ENCODE results near the gene OR2A7.
"Not testable (repeated sequence)": the region's sequence is repeated elsewhere in the genome, so short reads cannot be mapped to it uniquely, and the experiment has no call there.

DNA sequence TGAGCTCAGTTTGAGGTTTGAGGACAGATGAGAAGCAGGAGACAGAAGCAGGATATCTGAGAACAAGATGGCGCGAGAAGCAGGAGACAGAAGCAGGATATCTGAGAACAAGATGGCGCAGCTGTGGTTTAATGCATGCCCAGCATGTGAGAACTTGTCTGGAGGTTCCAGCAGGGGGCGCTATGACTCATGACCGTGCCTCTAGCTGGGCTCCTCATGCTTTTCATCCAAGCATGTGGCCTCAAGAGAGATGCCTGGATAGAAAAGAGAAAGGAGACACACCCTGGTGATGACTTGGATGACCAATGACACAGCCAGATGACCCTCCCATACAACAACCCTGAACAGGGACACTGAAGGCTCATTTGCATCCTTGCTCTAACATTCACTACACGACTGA lies 15.4 kb upstream of the OR2A7 start:
- TF ChIP-seq, protein P1, sequence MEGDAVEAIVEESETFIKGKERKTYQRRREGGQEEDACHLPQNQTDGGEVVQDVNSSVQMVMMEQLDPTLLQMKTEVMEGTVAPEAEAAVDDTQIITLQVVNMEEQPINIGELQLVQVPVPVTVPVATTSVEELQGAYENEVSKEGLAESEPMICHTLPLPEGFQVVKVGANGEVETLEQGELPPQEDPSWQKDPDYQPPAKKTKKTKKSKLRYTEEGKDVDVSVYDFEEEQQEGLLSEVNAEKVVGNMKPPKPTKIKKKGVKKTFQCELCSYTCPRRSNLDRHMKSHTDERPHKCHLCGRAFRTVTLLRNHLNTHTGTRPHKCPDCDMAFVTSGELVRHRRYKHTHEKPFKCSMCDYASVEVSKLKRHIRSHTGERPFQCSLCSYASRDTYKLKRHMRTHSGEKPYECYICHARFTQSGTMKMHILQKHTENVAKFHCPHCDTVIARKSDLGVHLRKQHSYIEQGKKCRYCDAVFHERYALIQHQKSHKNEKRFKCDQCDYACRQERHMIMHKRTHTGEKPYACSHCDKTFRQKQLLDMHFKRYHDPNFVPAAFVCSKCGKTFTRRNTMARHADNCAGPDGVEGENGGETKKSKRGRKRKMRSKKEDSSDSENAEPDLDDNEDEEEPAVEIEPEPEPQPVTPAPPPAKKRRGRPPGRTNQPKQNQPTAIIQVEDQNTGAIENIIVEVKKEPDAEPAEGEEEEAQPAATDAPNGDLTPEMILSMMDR (IDR thresholded peaks at IDR 0.05; ENCODE audit: low read length) = not testable (repeated sequence)
- not testable (repeated sequence) for TF ChIP-seq EZH2 (IDR thresholded peaks at IDR 0.05; ENCODE audit: borderline replicate concordance, low read length)
